Measurements from ENCODE around the gene CYP3A5. TPM values are rescaled to one million over a fixed set of nuclear protein-coding genes. Genes with fewer than 3 reads are reported as not detected.

Gene CYP3A5
- total and polyA plus RNA-seq, 2 of the 4 experiments (the other 2 are of a cell fraction), result not detected

DNA sequence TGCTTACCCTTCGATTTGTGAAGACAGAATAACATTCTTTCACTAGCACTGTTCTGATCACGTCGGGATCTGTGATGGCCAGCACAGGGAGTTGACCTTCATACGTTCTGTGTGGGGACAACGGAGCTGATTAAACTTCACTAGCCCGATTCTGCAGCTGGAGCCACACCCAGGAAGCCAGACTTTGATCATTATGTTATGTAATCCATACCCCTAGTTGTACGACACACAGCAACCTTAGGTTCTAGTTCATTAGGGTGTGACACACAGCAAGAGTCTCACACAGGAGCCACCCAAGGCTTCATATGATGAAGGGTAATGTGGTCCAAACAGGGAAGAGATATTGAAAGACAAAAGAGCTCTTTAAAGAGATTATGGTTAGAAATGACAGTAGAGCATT lies 7.2 kb downstream of the CYP3A5 start:
- Histone ChIP-seq H3K27ac (ENCODE audit: insufficient read depth, low read length) (no peak overlapping the region), H3K79me1 (ENCODE audit: low read depth in 1 of 2, low read length in 2 of 2) (no peaks in the 10 kb centered on the region), H3K27me3 (ENCODE audit: control insufficient read depth, insufficient read depth, low read length) (no peaks in the 10 kb centered on the region), H3K4me3 (ENCODE audit: insufficient read depth, low read depth, low read length) (no peak overlapping the region), H2AK5ac (ENCODE audit: low read depth, low read length) (no peak overlapping the region), H2BK5ac (ENCODE audit: low read depth, low read length, poor library complexity, severe bottlenecking) (no peak overlapping the region), H3K9ac (ENCODE audit: low read depth, low read length) (no peak overlapping the region), H4K20me1 (ENCODE audit: insufficient read depth, low read length) (no peaks in the 10 kb centered on the region), H4K8ac (ENCODE audit: low read depth in 2 of 2, low read length in 2 of 2) (no peak overlapping the region), H3K4me1 (ENCODE audit: control insufficient read depth, insufficient read depth, low read length) (no peaks in the 10 kb centered on the region), H4K5ac (ENCODE audit: low read depth, low read length) (no peak overlapping the region), H3K14ac (replicated peaks; ENCODE audit: low read depth, low read length) (no peak overlapping the region), H3K36me3 (ENCODE audit: control insufficient read depth, insufficient read depth, low read length) (no peaks in the 10 kb centered on the region), H3K9me1 (ENCODE audit: insufficient read depth, low read length) (0 out of 2 replicates have a peak, but pooled peaks cover 3% of the 10 kb centered on the region), H3K18ac (ENCODE audit: low read depth, low read length) (no peak overlapping the region), H2BK20ac (ENCODE audit: low read depth, low read length) (no peak overlapping the region), H3K9me3 (ENCODE audit: control insufficient read depth, insufficient read depth, low read length) (no peaks in the 10 kb centered on the region), H2BK120ac (ENCODE audit: low read depth, low read length) (no peak overlapping the region), H3K4me2 (ENCODE audit: low read depth, low read length) (no peak overlapping the region), H2BK15ac (ENCODE audit: low read depth, low read length) (no peak overlapping the region), H2AK9ac (replicated peaks; ENCODE audit: low read depth, low read length, poor library complexity) (no peak overlapping the region), H3K4ac (ENCODE audit: low read depth, low read length) (no peak overlapping the region), H2AFZ (replicated peaks; ENCODE audit: low read length, poor library complexity) (no peak overlapping the region), H4K91ac (ENCODE audit: insufficient read depth, low read depth, low read length) (no peak overlapping the region), H3K56ac (ENCODE audit: extremely low read depth, insufficient read depth, low read length) (no peak overlapping the region), H3K23ac (ENCODE audit: low read depth, low read length) (no peak overlapping the region)
- WGBS, 2 experiments (ENCODE audit: extremely low coverage in 2 of 2, insufficient read length in 1 of 2), result no CpG with 5 or more reads among the region's 7 CpGs
- TF ChIP-seq, protein P1, sequence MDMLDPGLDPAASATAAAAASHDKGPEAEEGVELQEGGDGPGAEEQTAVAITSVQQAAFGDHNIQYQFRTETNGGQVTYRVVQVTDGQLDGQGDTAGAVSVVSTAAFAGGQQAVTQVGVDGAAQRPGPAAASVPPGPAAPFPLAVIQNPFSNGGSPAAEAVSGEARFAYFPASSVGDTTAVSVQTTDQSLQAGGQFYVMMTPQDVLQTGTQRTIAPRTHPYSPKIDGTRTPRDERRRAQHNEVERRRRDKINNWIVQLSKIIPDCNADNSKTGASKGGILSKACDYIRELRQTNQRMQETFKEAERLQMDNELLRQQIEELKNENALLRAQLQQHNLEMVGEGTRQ (IDR thresholded peaks at IDR 0.05; ENCODE audit: low read depth, low read length), result no peak
- TF ChIP-seq, protein P2, sequence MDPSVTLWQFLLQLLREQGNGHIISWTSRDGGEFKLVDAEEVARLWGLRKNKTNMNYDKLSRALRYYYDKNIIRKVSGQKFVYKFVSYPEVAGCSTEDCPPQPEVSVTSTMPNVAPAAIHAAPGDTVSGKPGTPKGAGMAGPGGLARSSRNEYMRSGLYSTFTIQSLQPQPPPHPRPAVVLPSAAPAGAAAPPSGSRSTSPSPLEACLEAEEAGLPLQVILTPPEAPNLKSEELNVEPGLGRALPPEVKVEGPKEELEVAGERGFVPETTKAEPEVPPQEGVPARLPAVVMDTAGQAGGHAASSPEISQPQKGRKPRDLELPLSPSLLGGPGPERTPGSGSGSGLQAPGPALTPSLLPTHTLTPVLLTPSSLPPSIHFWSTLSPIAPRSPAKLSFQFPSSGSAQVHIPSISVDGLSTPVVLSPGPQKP (IDR thresholded peaks at IDR 0.05; ENCODE audit: borderline replicate concordance, low read depth, low read length), result no peak
- TF ChIP-seq RAD21 (IDR thresholded peaks at IDR 0.05; ENCODE audit: low read length) (no peak), CHD1 (IDR thresholded peaks at IDR 0.05; ENCODE audit: low read depth, low read length) (no peak), MXI1 (IDR thresholded peaks at IDR 0.05; ENCODE audit: borderline replicate concordance, low read depth, low read length) (no peak), FOS (IDR thresholded peaks at IDR 0.05; ENCODE audit: low read depth, low read length) (no peak), RFX5 (IDR thresholded peaks at IDR 0.05; ENCODE audit: low read depth, low read length) (no peak), MAZ (IDR thresholded peaks at IDR 0.05; ENCODE audit: borderline replicate concordance, low read depth, low read length) (no peak), POLR2A (IDR thresholded peaks at IDR 0.05; ENCODE audit: low read depth, low read length) (no peak), CTCF (conservative IDR thresholded peaks at IDR 0.05; ENCODE audit: low read depth, low read length) (no peak), BHLHE40 (IDR thresholded peaks at IDR 0.05; ENCODE audit: low read depth, low read length) (no peak)
- dilution Hi-C loops (cut with HindIII; ENCODE audit: low sequenced_read_pairs, unreplicated experiment) (no loop called here), intact Hi-C loops (cut with micrococcal nuclease) (no loop called here), in situ Hi-C loops (cut with MboI; ENCODE audit: low sequenced_read_pairs) (no loop called here)
- no peak for ATAC-seq (ENCODE audit: low read depth)
- no peak for DNase-seq
- CTCF ChIA-PET, result no interaction called here
- POLR2A ChIA-PET (ENCODE audit: unreplicated experiment), result no interaction called here
- BruUV-seq (replicated peaks), result no TSS peak

All from IMR-90 (cell line).